Body of pancreas (tissue), 4 donors: ENCODE measurements around the gene RAD51B. TPM values are rescaled to one million over a fixed set of nuclear protein-coding genes. Genes with fewer than 3 reads are reported as not detected.
A peak's percentile ranks its signal among the peaks of the same experiment; 100 is the strongest.

Experiments
- ATAC-seq: fragments of 150-250 bp; one replicate; pipeline ENCODE4 v1.9.1; 2016
- DNase-seq, 4 donors: peaks; one replicate each; pipeline ENCODE4 v3.0.0-alpha.2; 2019
- H3K27ac ChIP-seq, 4 donors: fragments of 200-600 bp; sonication (generic); 1 replicate in 3 of 4; 2 replicates in 1 of 4; pipeline versions ENCODE4 v1.5.1 to v1.6.1; 2016 to 2019; ENCODE audit warnings: mild to moderate bottlenecking in 1 of 4, mixed read lengths in 1 of 4, moderate library complexity in 1 of 4
- H3K27me3 ChIP-seq, 2 donors: fragments of 200-600 bp; sonication (generic); one replicate each; pipeline ENCODE4 v1.6.0; 2016; ENCODE audit warnings: mild to moderate bottlenecking in 1 of 2
- H3K36me3 ChIP-seq, 2 donors: fragments of 200-600 bp; sonication (generic); replicated peaks in 1 of 2; 2 replicates each; pipeline ENCODE4 v1.5.1; 2016; ENCODE audit warnings: low read depth in 2 of 2; ENCODE audit not compliant: insufficient read depth in 1 of 2
- H3K4me1 ChIP-seq: fragments of 200-600 bp; sonication (generic); one replicate; pipeline ENCODE4 v1.6.0; 2016
- H3K4me3 ChIP-seq, 2 donors: fragments of 200-600 bp; sonication (generic); 1 replicate in 1 of 2; 2 replicates in 1 of 2; pipeline ENCODE4 v1.5.1; 2016 to 2019
- H3K9me3 ChIP-seq, 3 donors: fragments of 200-600 bp; sonication (generic); 1 replicate in 2 of 3; 2 replicates in 1 of 3; pipeline ENCODE4 v1.5.1; 2016
- POLR2A ChIP-seq, 3 donors: fragments of 450-650 bp; IDR thresholded peaks; one replicate each; pipeline ENCODE4 v1.6.1; 2016; ENCODE audit warnings: antibody characterized with exemption in 3 of 3, mild to moderate bottlenecking in 2 of 3
- WGBS, 2 donors: methylation state at CpG; one replicate each; pipeline ENCODE4 v1.1.5; 2017; 5-methylcytosine and 5-hydroxymethylcytosine counted together
- intact Hi-C: fragments of 100-400 bp; cut with DNase I; formaldehyde crosslinking; loops from one replicate; pipeline ENCODE4 v1.15.1; 2023
- total RNA-seq, 2 donors: library from RNA; depleted of rRNA; stranded (reverse); fragments of >200 nt; gene quantifications; one replicate each; pipeline ENCODE4 v1.1.0, GENCODE V29; 2016
- TF ChIP-seq, protein P1 (sequence below), 7 experiments: fragments of 450-650 bp in 4 of 7; fragments of 200-600 bp in 3 of 7; sonication (generic) in 3 of 7; IDR thresholded peaks; one replicate each; pipeline ENCODE4 v1.5.1; 2016 to 2019; ENCODE audit warnings: antibody characterized with exemption in 7 of 7

The RAD51B gene
- total RNA-seq, 2 donors from 2014 or later: 12.2 to 29.6 TPM

DNA sequence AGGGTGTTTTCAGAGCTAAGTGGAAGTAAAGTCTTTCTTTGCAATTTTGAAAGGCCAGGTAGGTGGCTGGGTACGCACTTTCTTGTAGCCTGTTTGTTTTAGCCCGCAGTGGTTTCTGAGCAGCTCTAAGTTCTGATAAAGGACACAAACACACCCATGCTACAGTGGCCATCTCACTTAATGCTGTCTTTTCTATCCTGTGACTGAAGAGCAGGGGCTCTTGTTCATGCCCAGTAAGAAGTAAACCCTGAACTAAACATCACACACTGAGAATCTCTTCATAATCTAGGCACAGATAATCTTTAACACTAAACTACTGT, 427.2 kb downstream of the RAD51B start:
- DNase-seq (peak; percentile 17 to 31 (median 24)), ATAC-seq (peak; percentile 15)
- peaks cover 75% of the 10 kb centered on the region for H3K4me1 ChIP-seq
- H3K27ac ChIP-seq: peak overlapping the region; percentile 46 to 83 (median 71)
- H3K36me3 ChIP-seq: no peaks in the 10 kb centered on the region
- WGBS, 2 donors: 27 to 33% methylated on average over 2 of the region's 2 CpGs
- H3K9me3 ChIP-seq: no peaks in the 10 kb centered on the region
- no peak for TF ChIP-seq POLR2A (IDR thresholded peaks at IDR 0.05)
- TF ChIP-seq, protein P1, sequence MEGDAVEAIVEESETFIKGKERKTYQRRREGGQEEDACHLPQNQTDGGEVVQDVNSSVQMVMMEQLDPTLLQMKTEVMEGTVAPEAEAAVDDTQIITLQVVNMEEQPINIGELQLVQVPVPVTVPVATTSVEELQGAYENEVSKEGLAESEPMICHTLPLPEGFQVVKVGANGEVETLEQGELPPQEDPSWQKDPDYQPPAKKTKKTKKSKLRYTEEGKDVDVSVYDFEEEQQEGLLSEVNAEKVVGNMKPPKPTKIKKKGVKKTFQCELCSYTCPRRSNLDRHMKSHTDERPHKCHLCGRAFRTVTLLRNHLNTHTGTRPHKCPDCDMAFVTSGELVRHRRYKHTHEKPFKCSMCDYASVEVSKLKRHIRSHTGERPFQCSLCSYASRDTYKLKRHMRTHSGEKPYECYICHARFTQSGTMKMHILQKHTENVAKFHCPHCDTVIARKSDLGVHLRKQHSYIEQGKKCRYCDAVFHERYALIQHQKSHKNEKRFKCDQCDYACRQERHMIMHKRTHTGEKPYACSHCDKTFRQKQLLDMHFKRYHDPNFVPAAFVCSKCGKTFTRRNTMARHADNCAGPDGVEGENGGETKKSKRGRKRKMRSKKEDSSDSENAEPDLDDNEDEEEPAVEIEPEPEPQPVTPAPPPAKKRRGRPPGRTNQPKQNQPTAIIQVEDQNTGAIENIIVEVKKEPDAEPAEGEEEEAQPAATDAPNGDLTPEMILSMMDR (IDR thresholded peaks at IDR 0.05): no peak
- intact Hi-C loops: no loop called here
- no peaks in the 10 kb centered on the region for H3K27me3 ChIP-seq
- no peak overlapping the region for H3K4me3 ChIP-seq

DNA sequence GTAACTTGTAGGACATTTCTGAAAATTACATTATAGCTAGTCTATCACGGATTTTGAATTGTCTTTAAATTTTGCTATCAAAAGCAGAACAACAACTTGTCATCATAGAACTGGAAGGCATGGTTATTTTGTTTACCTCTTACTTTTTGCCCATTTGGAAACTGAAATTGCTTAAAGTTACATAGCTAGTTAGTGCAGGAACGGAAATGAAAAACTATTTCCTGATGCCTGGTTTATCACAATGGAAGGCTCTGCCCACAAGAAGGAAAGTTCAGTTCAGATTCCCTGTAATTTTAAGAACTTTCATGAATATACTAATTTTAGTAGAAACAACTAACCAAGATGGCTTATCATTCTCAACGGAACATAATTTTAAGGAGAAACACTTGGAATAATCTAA, 427.7 kb downstream of the RAD51B start:
- H3K4me3 ChIP-seq: no peak overlapping the region
- H3K4me1 ChIP-seq: peaks cover 70% of the 10 kb centered on the region
- WGBS, 2 donors: 40 to 45% methylated on average over 3 of the region's 3 CpGs
- H3K9me3 ChIP-seq: no peaks in the 10 kb centered on the region
- TF ChIP-seq, protein P1 (IDR thresholded peaks at IDR 0.05): no peak
- no peak for TF ChIP-seq POLR2A (IDR thresholded peaks at IDR 0.05)
- no peaks in the 10 kb centered on the region for H3K36me3 ChIP-seq
- H3K27me3 ChIP-seq: no peaks in the 10 kb centered on the region
- H3K27ac ChIP-seq: peak overlapping the region; percentile 46 to 83 (median 71)
- DNase-seq (no peak), ATAC-seq (no peak)
- intact Hi-C loops: no loop called here

DNA sequence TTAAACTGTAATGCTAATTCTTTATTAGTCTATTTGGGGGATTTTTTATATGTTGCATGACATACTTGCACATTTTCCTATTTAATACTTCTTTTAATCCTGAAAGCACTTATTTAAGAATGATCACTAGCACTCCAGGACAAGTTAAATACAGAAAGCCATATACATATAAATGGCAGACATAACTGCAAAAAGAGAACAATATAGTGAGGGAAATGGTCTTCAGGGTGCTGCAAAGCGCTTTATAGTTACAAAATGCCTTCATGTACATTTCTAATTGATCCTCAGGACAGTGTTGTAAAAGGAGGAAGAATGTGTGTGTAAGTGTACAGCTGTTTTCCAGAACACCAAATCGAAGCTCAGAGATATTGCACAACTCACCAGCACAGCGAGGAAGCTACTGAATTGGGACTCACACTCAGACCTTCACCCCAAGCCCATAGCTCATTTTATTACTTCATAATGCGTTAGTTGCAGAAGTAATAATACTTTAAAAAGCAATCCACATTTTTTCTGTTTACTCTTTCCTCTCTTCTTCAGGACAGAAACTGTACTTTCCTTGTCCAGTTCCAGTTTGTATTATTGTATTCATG, 428.2 kb downstream of the RAD51B start:
- intact Hi-C loops: no loop called here
- peak; percentile 30 for ATAC-seq
- Histone ChIP-seq H3K4me1 (peaks cover 69% of the 10 kb centered on the region), H3K9me3 (no peaks in the 10 kb centered on the region), H3K4me3 (no peak overlapping the region), H3K36me3 (no peaks in the 10 kb centered on the region), H3K27ac (peak overlapping the region; percentile 46 to 83 (median 71)), H3K27me3 (no peaks in the 10 kb centered on the region)
- WGBS, 2 donors: 21 to 24% methylated on average over 4 of the region's 4 CpGs
- peak in 3 of 4 donors; percentile 29 to 68 (median 36) for DNase-seq
- no peak for TF ChIP-seq POLR2A (IDR thresholded peaks at IDR 0.05)

DNA sequence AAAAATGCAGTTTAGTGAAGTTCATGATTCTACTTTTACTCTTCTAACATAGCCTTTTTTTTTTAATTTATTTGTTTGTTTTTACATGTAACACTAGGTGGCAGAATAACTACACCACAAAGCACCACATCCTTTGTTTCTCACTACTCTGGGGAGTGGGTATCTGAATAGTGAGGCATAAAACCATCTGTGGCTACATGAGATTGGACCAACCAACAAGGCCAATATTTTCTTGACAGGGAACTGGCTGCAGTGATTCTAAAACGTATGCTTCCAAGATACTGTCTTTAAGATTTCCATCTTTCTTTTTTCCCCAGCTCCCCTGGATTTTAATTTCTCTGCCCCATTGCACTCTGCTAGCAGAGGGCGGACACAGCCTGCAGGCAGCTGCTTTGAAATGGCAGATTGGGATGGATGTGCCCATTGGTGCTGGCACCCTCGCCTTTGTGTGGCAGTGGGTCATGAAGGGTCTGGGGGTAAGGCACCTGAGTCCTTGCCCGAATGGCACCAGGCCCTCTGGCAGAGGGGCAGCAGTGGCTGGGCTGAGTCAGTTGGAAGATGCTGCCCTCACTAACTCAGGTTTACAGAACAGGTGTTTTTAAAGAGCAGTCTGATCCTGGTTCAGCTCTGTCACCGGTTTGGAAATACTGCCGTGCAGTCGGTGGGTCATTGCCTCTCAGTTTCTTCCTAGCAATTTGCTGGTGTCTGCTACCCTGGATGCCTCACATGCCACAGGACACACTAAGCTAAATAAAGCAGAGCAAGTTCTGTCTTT, 429.1 kb downstream of the RAD51B start:
- intact Hi-C loops: no loop called here
- DNase-seq: peak; percentile 11 to 55 (median 20)
- no peaks in the 10 kb centered on the region for H3K36me3 ChIP-seq
- H3K9me3 ChIP-seq: no peaks in the 10 kb centered on the region
- peak; percentile 74 for ATAC-seq
- H3K4me3 ChIP-seq: no peak overlapping the region
- no peaks in the 10 kb centered on the region for H3K27me3 ChIP-seq
- 53 to 67% methylated on average over 5 to 7 of the region's 7 CpGs for WGBS, 2 donors
- H3K27ac ChIP-seq: peak overlapping the region; percentile 32 to 83 (median 71)
- TF ChIP-seq, protein P1 (IDR thresholded peaks at IDR 0.05): peak; percentile 16 to 86 (median 81)
- TF ChIP-seq POLR2A (IDR thresholded peaks at IDR 0.05): no peak
- H3K4me1 ChIP-seq: peaks cover 66% of the 10 kb centered on the region

DNA sequence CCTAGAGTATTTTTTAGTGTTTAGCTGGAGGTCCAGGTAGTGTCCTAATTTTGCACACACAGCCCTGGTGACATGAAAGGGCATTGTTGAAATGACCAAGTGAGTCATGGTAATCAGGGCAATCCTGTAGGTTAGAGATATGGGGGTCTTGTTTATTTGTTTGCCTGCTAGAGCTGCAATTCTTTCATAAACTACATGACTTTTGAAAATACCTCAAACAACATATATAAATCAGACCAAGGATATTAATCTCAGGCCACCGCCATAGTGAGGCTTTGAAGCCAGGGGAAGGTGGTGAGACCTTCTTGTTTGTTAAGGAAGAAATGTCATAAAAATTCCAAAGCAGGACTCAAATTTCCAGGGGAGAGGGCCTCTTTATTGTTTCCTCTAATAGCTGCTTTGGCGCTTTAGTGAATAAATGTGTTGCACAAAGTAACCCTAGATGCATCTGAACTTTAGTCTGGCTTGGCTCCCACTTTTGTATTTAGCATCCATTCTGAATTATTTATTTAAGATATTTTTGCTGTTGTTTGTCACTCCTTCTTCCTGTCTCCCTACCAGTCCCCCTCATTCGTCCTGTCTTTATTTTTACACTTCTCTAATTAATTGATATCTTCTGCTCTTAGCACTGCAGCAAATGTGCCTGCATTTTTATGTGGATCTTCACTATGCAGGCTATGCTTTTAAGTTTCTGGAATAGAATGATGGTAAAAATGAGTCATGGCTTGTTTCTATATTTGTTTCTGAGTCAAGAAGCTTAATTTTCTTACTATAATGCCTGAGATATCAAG, 430.3 kb downstream of the RAD51B start:
- no peaks in the 10 kb centered on the region for H3K27me3 ChIP-seq
- no peak for DNase-seq
- H3K4me1 ChIP-seq: peaks cover 55% of the 10 kb centered on the region
- H3K9me3 ChIP-seq: no peaks in the 10 kb centered on the region
- WGBS, 2 donors: 64 to 69% methylated on average over 3 of the region's 3 CpGs
- peak overlapping the region in 3 of 4 donors; percentile 21 to 83 (median 83) for H3K27ac ChIP-seq
- no peak for ATAC-seq
- TF ChIP-seq, protein P1 (IDR thresholded peaks at IDR 0.05): no peak
- intact Hi-C loops: no loop called here
- no peaks in the 10 kb centered on the region for H3K36me3 ChIP-seq
- no peak overlapping the region for H3K4me3 ChIP-seq
